ENCODE results near the gene RNF19B. TPM values are rescaled to one million over a fixed set of nuclear protein-coding genes. Genes with fewer than 3 reads are reported as not detected.

The RNF19B gene
- total and polyA plus RNA-seq, 10 of the 15 experiments (the other 5 are each of a cell fraction or from before 2014, with no cell fraction given): 2.8 to 32.6 (median 16.6) TPM

GRCh38 chr1:32963746-32964460 lies 706 bp downstream of the RNF19B start (continued):
- TF ChIP-seq ZNF687 (IDR thresholded peaks at IDR 0.05): 0 out of 2 replicates have a peak, but pooled peaks have one; percentile 12
- no peak; the same call in none of the 2 replicates for TF ChIP-seq POLR2A (IDR thresholded peaks at IDR 0.05; ENCODE audit: low read depth, low read length)
- TF ChIP-seq CHD1 (IDR thresholded peaks at IDR 0.05; ENCODE audit: low read depth, low read length): 0 out of 2 replicates have a peak, but pooled peaks have one; percentile 71
- TF ChIP-seq NFXL1 (IDR thresholded peaks at IDR 0.05; ENCODE audit: borderline replicate concordance): no peak
- TF ChIP-seq ZBTB4 (CRISPR knock-in tag; IDR thresholded peaks at IDR 0.05): no peak
- no peak for TF ChIP-seq TCF7 (IDR thresholded peaks at IDR 0.05; ENCODE audit: borderline replicate concordance)
- TF ChIP-seq BHLHE40 (IDR thresholded peaks at IDR 0.05; ENCODE audit: borderline replicate concordance in 1 of 2, low read depth in 2 of 2, low read length in 1 of 2): peak in 1 of 2 experiments; percentile 78; a peak in 2 of 4 replicates
- 0 out of 2 replicates have a peak, but pooled peaks have one; percentile 19 for TF ChIP-seq SIN3A (IDR thresholded peaks at IDR 0.05; ENCODE audit: low read depth, low read length)
- TF ChIP-seq SRF (IDR thresholded peaks at IDR 0.05; ENCODE audit: low read depth in 2 of 2, low read length in 2 of 2): no peak
- no peak for TF ChIP-seq CBFB (IDR thresholded peaks at IDR 0.05; ENCODE audit: low read depth)
- no peak for TF ChIP-seq CHD4 (IDR thresholded peaks at IDR 0.05)
- TF ChIP-seq IKZF1 (conservative IDR thresholded peaks at IDR 0.05): peak; percentile 58
- peak; percentile 0 for TF ChIP-seq PBX3 (IDR thresholded peaks at IDR 0.05; ENCODE audit: insufficient replicate concordance, low read depth, low read length)
- TF ChIP-seq ATF2 (IDR thresholded peaks at IDR 0.05; ENCODE audit: low read length): no peak
- TF ChIP-seq REST (IDR thresholded peaks at IDR 0.05; ENCODE audit: low read depth, low read length): peak; percentile 56; the same call in 1 of the 2 replicates
- peak; percentile 85 for TF ChIP-seq BACH1 (IDR thresholded peaks at IDR 0.05; ENCODE audit: borderline replicate concordance)
